WTC11 (cell line): ENCODE data around the gene SLC35D1. TPM values are rescaled to one million over a fixed set of nuclear protein-coding genes. Genes with fewer than 3 reads are reported as not detected.

Experiments
- ATAC-seq: fragments of 200-7000 bp; cut with Tn5 transposase; 2 replicates; pipeline ENCODE4 v1.10.0; 2021; ENCODE audit warnings: mild to moderate bottlenecking, moderate library complexity
- CTCF ChIA-PET: fragments of 300-600 bp; sonication (Branson Sonifier 250); formaldehyde crosslinking; loops from one replicate; lab custom pipeline; 2021; ENCODE audit warnings: antibody characterized with exemption; lab: Charles Lee
- POLR2A ChIA-PET: fragments of 350-600 bp; sonication (Branson Sonifier 250); formaldehyde crosslinking; loops from one replicate; lab custom pipeline; 2021; ENCODE audit warnings: antibody characterized with exemption; lab: Charles Lee
- DNase-seq: peaks from one replicate; pipeline ENCODE4 v3.0.0; 2021; ENCODE audit warnings: low spot score
- H3K27ac Mint-ChIP-seq: 2 replicates; pipeline ENCODE4 v1.8.0; 2021; ENCODE audit warnings: mixed read lengths
- H3K27me3 Mint-ChIP-seq: 2 replicates; pipeline ENCODE4 v1.8.0; 2021; ENCODE audit warnings: low read depth, mild to moderate bottlenecking, moderate library complexity, mixed read lengths
- H3K36me3 Mint-ChIP-seq: 2 replicates; pipeline ENCODE4 v1.8.0; 2021; ENCODE audit warnings: mixed read lengths
- H3K4me1 Mint-ChIP-seq: 2 replicates; pipeline ENCODE4 v1.8.0; 2022; ENCODE audit warnings: mixed read lengths
- H3K4me3 Mint-ChIP-seq: 2 replicates; pipeline ENCODE4 v1.8.0; 2021; ENCODE audit warnings: mild to moderate bottlenecking, moderate library complexity, mixed read lengths
- H3K9me3 Mint-ChIP-seq: 2 replicates; pipeline ENCODE4 v1.8.0; 2021; ENCODE audit warnings: mixed read lengths
- ATF6 ChIP-seq: sonication (generic); formaldehyde crosslinking; IDR thresholded peaks from 2 replicates; pipeline ENCODE4 v1.8.1; 2023; ENCODE audit warnings: mild to moderate bottlenecking, missing genetic modification reagents
- E2F4 ChIP-seq: sonication (generic); formaldehyde crosslinking; IDR thresholded peaks from 2 replicates; pipeline ENCODE4 v1.8.1; 2022; ENCODE audit warnings: low read depth, mild to moderate bottlenecking, moderate library complexity, missing genetic modification reagents, borderline replicate concordance
- ELF4 ChIP-seq: sonication (generic); formaldehyde crosslinking; IDR thresholded peaks from 2 replicates; pipeline ENCODE4 v1.8.1; 2022; ENCODE audit warnings: low read depth, mild to moderate bottlenecking, moderate library complexity, missing genetic modification reagents
- GTF2I ChIP-seq: fragments of 250-450 bp; sonication (Bioruptor Pico); conservative IDR thresholded peaks from 2 replicates; pipeline ENCODE4 v1.4.0; 2021; ENCODE audit warnings: mild to moderate bottlenecking
- JUN ChIP-seq: sonication (generic); formaldehyde crosslinking; IDR thresholded peaks from 2 replicates; pipeline ENCODE4 v1.8.0; 2023; ENCODE audit warnings: mild to moderate bottlenecking, missing genetic modification reagents
- KAT7 ChIP-seq: sonication (generic); formaldehyde crosslinking; IDR thresholded peaks from 2 replicates; pipeline ENCODE4 v1.8.1; 2023; ENCODE audit warnings: missing genetic modification reagents, mild to moderate bottlenecking, borderline replicate concordance
- NFATC4 ChIP-seq: fragments of 250-450 bp; sonication (Bioruptor Pico); IDR thresholded peaks from 2 replicates; pipeline ENCODE4 v1.9.0; 2021; ENCODE audit warnings: mild to moderate bottlenecking
- NFE2L1 ChIP-seq: sonication (generic); formaldehyde crosslinking; IDR thresholded peaks from 2 replicates; pipeline ENCODE4 v1.8.1; 2023; ENCODE audit warnings: missing genetic modification reagents
- OVOL2 ChIP-seq: fragments of 250-450 bp; sonication (Bioruptor Pico); IDR thresholded peaks from 2 replicates; pipeline ENCODE4 v1.9.0; 2021; ENCODE audit warnings: mild to moderate bottlenecking, borderline replicate concordance
- PRRX2 ChIP-seq: fragments of 250-450 bp; sonication (Bioruptor Pico); IDR thresholded peaks from 2 replicates; pipeline ENCODE4 v1.8.0; 2021; ENCODE audit warnings: mild to moderate bottlenecking
- RELA ChIP-seq: sonication (generic); formaldehyde crosslinking; IDR thresholded peaks from 2 replicates; pipeline ENCODE4 v1.8.1; 2022; ENCODE audit warnings: missing genetic modification reagents, mild to moderate bottlenecking, borderline replicate concordance
- SOX15 ChIP-seq: fragments of 250-450 bp; sonication (Bioruptor Pico); IDR thresholded peaks from 2 replicates; pipeline ENCODE4 v1.9.0; 2021; ENCODE audit warnings: mild to moderate bottlenecking
- ZNF121 ChIP-seq: sonication (generic); formaldehyde crosslinking; IDR thresholded peaks from 2 replicates; pipeline ENCODE4 v1.8.0; 2023; ENCODE audit warnings: missing genetic modification reagents
- ZNF219 ChIP-seq: sonication (generic); formaldehyde crosslinking; IDR thresholded peaks from 2 replicates; pipeline ENCODE4 v1.8.0; 2023; ENCODE audit warnings: missing genetic modification reagents, mild to moderate bottlenecking, borderline replicate concordance
- ZNF423 ChIP-seq: fragments of 250-450 bp; sonication (Bioruptor Pico); IDR thresholded peaks from 2 replicates; pipeline ENCODE4 v2.1.2; 2022; ENCODE audit warnings: mild to moderate bottlenecking, moderate library complexity
- total RNA-seq: library from RNA; stranded (reverse); gene quantifications from 3 replicates; pipeline ENCODE4 v1.2.3, GENCODE V29; 2021
- TF ChIP-seq, protein P1 (sequence below): fragments of 250-450 bp; sonication (Bioruptor Pico); IDR thresholded peaks from 2 replicates; pipeline ENCODE4 v1.9.0; 2021; ENCODE audit warnings: mild to moderate bottlenecking
- TF ChIP-seq, protein P2 (sequence below): fragments of 250-450 bp; sonication (Bioruptor Pico); IDR thresholded peaks from 2 replicates; pipeline ENCODE4 v1.9.0; 2021; ENCODE audit warnings: mild to moderate bottlenecking, borderline replicate concordance
- TF ChIP-seq, protein P3 (sequence below): sonication (generic); formaldehyde crosslinking; conservative IDR thresholded peaks from 2 replicates; pipeline ENCODE4 v1.8.1; 2023; ENCODE audit warnings: mild to moderate bottlenecking, low read depth, missing genetic modification reagents, moderate library complexity

The SLC35D1 gene
- total RNA-seq, 1 experiment from 2014 or later: 2.4 TPM

GRCh38 chr1:67088440-67088839 lies 34.5 kb upstream of the SLC35D1 start (continued):
- TF ChIP-seq E2F4 (CRISPR knock-in tag): no peak
- no peak for TF ChIP-seq PRRX2 (CRISPR knock-in tag)
- TF ChIP-seq OVOL2: no peak
- TF ChIP-seq KAT7 (CRISPR knock-in tag): no peak

GRCh38 chr1:67085326-67085725 lies 31.4 kb upstream of the SLC35D1 start:
- H3K36me3 Mint-ChIP-seq: 0 out of 2 replicates have a peak, but pooled peaks cover 4% of the 10 kb centered on the region
- DNase-seq (no peak), ATAC-seq (no peak)
- no peaks in the 10 kb centered on the region for H3K27me3 Mint-ChIP-seq
- POLR2A ChIA-PET: no interaction called here
- peaks cover 20% of the 10 kb centered on the region for H3K9me3 Mint-ChIP-seq
- no peak overlapping the region for H3K27ac Mint-ChIP-seq
- CTCF ChIA-PET: interaction anchor here (0.7 kb wide), 1 partner anchor 41 kb away, joined by 3 read pairs; no protein-coding TSS in a partner anchor
- 0 out of 2 replicates have a peak, but pooled peaks cover 5% of the 10 kb centered on the region for H3K4me1 Mint-ChIP-seq
- no peak overlapping the region for H3K4me3 Mint-ChIP-seq
- TF ChIP-seq ZNF219 (CRISPR knock-in tag) (no peak), RELA (CRISPR knock-in tag) (no peak), PRRX2 (CRISPR knock-in tag) (no peak), NFE2L1 (no peak)
- TF ChIP-seq, protein P1, sequence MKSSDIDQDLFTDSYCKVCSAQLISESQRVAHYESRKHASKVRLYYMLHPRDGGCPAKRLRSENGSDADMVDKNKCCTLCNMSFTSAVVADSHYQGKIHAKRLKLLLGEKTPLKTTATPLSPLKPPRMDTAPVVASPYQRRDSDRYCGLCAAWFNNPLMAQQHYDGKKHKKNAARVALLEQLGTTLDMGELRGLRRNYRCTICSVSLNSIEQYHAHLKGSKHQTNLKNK: no peak

DNA sequence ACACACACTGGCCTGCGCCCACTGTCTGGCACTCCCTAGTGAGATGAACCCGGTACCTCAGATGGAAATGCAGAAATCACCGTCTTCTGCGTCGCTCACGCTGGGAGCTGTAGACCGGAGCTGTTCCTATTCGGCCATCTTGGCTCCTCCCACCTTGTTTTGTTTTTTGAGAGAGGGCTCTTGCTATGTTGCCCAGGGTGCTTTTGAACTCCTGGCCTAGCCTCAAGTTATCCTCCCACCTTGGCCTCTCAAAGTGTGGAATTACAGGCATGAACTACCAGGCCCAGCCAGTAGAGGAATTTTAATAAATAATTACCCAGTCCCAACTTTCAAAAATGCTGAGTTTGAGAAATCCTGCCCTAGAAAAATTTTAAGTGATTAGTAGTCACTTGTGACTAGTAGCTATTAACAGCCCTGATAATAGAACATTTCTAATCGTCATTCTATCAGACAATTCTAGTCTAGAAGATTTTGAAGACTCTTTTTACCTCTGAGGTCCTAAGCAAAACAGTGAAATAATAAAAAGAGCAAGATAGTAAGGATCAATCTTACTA lies 30.9 kb upstream of the SLC35D1 start:
- Mint-ChIP-seq H3K27me3 (no peaks in the 10 kb centered on the region), H3K4me1 (0 out of 2 replicates have a peak, but pooled peaks cover 5% of the 10 kb centered on the region), H3K4me3 (peak overlapping the region; percentile 30; the same call in 1 of the 2 replicates), H3K27ac (no peak overlapping the region), H3K36me3 (0 out of 2 replicates have a peak, but pooled peaks cover 4% of the 10 kb centered on the region), H3K9me3 (peaks cover 16% of the 10 kb centered on the region)
- CTCF ChIA-PET: interaction anchor here (0.7 kb wide), 1 partner anchor 41 kb away, joined by 3 read pairs; no protein-coding TSS in a partner anchor
- TF ChIP-seq NFATC4: no peak
- TF ChIP-seq ZNF121: peak; percentile 73
- 0 out of 2 replicates have a peak, but pooled peaks have one; percentile 11 for TF ChIP-seq GTF2I
- TF ChIP-seq SOX15 (CRISPR knock-in tag): no peak
- POLR2A ChIA-PET: no interaction called here
- DNase-seq (no peak), ATAC-seq (no peak)

- DNase-seq (no peak), ATAC-seq (no peak)
- no peaks in the 10 kb centered on the region for H3K27me3 Mint-ChIP-seq
- ChIA-PET CTCF (no interaction called here), POLR2A (no interaction called here)
- H3K9me3 Mint-ChIP-seq: peaks cover 14% of the 10 kb centered on the region
- peaks cover 4% of the 10 kb centered on the region for H3K36me3 Mint-ChIP-seq
- no peaks in the 10 kb centered on the region for H3K4me1 Mint-ChIP-seq
- H3K4me3 Mint-ChIP-seq: no peak overlapping the region
- no peak overlapping the region for H3K27ac Mint-ChIP-seq
- TF ChIP-seq, protein P2, sequence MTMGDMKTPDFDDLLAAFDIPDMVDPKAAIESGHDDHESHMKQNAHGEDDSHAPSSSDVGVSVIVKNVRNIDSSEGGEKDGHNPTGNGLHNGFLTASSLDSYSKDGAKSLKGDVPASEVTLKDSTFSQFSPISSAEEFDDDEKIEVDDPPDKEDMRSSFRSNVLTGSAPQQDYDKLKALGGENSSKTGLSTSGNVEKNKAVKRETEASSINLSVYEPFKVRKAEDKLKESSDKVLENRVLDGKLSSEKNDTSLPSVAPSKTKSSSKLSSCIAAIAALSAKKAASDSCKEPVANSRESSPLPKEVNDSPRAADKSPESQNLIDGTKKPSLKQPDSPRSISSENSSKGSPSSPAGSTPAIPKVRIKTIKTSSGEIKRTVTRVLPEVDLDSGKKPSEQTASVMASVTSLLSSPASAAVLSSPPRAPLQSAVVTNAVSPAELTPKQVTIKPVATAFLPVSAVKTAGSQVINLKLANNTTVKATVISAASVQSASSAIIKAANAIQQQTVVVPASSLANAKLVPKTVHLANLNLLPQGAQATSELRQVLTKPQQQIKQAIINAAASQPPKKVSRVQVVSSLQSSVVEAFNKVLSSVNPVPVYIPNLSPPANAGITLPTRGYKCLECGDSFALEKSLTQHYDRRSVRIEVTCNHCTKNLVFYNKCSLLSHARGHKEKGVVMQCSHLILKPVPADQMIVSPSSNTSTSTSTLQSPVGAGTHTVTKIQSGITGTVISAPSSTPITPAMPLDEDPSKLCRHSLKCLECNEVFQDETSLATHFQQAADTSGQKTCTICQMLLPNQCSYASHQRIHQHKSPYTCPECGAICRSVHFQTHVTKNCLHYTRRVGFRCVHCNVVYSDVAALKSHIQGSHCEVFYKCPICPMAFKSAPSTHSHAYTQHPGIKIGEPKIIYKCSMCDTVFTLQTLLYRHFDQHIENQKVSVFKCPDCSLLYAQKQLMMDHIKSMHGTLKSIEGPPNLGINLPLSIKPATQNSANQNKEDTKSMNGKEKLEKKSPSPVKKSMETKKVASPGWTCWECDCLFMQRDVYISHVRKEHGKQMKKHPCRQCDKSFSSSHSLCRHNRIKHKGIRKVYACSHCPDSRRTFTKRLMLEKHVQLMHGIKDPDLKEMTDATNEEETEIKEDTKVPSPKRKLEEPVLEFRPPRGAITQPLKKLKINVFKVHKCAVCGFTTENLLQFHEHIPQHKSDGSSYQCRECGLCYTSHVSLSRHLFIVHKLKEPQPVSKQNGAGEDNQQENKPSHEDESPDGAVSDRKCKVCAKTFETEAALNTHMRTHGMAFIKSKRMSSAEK (CRISPR knock-in tag): no peak
- no peak for TF ChIP-seq ELF4 (CRISPR knock-in tag)
- TF ChIP-seq, protein P3, sequence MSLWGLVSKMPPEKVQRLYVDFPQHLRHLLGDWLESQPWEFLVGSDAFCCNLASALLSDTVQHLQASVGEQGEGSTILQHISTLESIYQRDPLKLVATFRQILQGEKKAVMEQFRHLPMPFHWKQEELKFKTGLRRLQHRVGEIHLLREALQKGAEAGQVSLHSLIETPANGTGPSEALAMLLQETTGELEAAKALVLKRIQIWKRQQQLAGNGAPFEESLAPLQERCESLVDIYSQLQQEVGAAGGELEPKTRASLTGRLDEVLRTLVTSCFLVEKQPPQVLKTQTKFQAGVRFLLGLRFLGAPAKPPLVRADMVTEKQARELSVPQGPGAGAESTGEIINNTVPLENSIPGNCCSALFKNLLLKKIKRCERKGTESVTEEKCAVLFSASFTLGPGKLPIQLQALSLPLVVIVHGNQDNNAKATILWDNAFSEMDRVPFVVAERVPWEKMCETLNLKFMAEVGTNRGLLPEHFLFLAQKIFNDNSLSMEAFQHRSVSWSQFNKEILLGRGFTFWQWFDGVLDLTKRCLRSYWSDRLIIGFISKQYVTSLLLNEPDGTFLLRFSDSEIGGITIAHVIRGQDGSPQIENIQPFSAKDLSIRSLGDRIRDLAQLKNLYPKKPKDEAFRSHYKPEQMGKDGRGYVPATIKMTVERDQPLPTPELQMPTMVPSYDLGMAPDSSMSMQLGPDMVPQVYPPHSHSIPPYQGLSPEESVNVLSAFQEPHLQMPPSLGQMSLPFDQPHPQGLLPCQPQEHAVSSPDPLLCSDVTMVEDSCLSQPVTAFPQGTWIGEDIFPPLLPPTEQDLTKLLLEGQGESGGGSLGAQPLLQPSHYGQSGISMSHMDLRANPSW: no peak
- no peak for TF ChIP-seq ATF6 (CRISPR knock-in tag)
- no peak for TF ChIP-seq ZNF423 (CRISPR knock-in tag)
- no peak for TF ChIP-seq OVOL2
- no peak for TF ChIP-seq E2F4 (CRISPR knock-in tag)
- no peak for TF ChIP-seq JUN (CRISPR knock-in tag)
Measured at GRCh38 chr1:67078291-67078690, 24.3 kb upstream of the SLC35D1 start.
